Measurements from ENCODE around the gene RNF213.

Gene RNF213

GRCh38 chr17:80418589-80418988 is 157.9 kb downstream of the RNF213 start:
- TF ChIP-seq CTCF (IDR thresholded peaks at IDR 0.05; ENCODE audit: low read depth, low read length) = no peak
- H3K4me3 ChIP-seq (ENCODE audit: low read depth, low read length) = no peak overlapping the region

GRCh38 chr17:80419255-80419654 is 158.6 kb downstream of the RNF213 start:
- no peak for TF ChIP-seq CTCF (IDR thresholded peaks at IDR 0.05; ENCODE audit: low read depth, low read length)
- no peak overlapping the region for H3K4me3 ChIP-seq (ENCODE audit: low read depth, low read length)

GRCh38 chr17:80421381-80422090 is 160.9 kb downstream of the RNF213 start:
- TF ChIP-seq CTCF (IDR thresholded peaks at IDR 0.05; ENCODE audit: low read depth, low read length) = no peak
- no peak overlapping the region for H3K4me3 ChIP-seq (ENCODE audit: low read depth, low read length)

- no peak for TF ChIP-seq CTCF (IDR thresholded peaks at IDR 0.05; ENCODE audit: low read depth, low read length)
- H3K4me3 ChIP-seq (ENCODE audit: low read depth, low read length) = no peak overlapping the region
These were observed 161.6 kb downstream of the RNF213 start for GRCh38 chr17:80422276-80422675.

- H3K4me3 ChIP-seq (ENCODE audit: low read depth, low read length) = no peak overlapping the region
- no peak for TF ChIP-seq CTCF (IDR thresholded peaks at IDR 0.05; ENCODE audit: low read depth, low read length)
These were observed 162.3 kb downstream of the RNF213 start for GRCh38 chr17:80422981-80423380.

GRCh38 chr17:80423536-80424225 is 163.0 kb downstream of the RNF213 start:
- no peak overlapping the region for H3K4me3 ChIP-seq (ENCODE audit: low read depth, low read length)
- TF ChIP-seq CTCF (IDR thresholded peaks at IDR 0.05; ENCODE audit: low read depth, low read length) = no peak

GRCh38 chr17:80424261-80424660 is 163.6 kb downstream of the RNF213 start:
- H3K4me3 ChIP-seq (ENCODE audit: low read depth, low read length) = no peak overlapping the region
- no peak for TF ChIP-seq CTCF (IDR thresholded peaks at IDR 0.05; ENCODE audit: low read depth, low read length)
